GM19328 (cell line): Measurements from ENCODE around the gene ACOX3.
"Not testable (repeated sequence)": the region's sequence is repeated elsewhere in the genome, so short reads cannot be mapped to it uniquely, and the experiment has no call there.

ENCODE experiments used
- ATAC-seq: cut with Tn5 transposase; IDR thresholded peaks from one replicate; pipeline ENCODE4 v1.9.1; 2021; ENCODE audit warnings: mild to moderate bottlenecking, moderate library complexity; ENCODE audit not compliant: unreplicated experiment

ACOX3 gene

GRCh38 chr4:8343262-8343966, 97.1 kb downstream of the ACOX3 start:
- ATAC-seq: no peak

GRCh38 chr4:8342651-8343261, 97.8 kb downstream of the ACOX3 start:
- ATAC-seq: no peak

GRCh38 chr4:8341691-8342090, 98.8 kb downstream of the ACOX3 start:
- ATAC-seq: no peak

- ATAC-seq: not testable (repeated sequence)
These were observed 99.2 kb downstream of the ACOX3 start for GRCh38 chr4:8341281-8341680.

- ATAC-seq: no peak
These were observed 99.7 kb downstream of the ACOX3 start for GRCh38 chr4:8340781-8341241.

- no peak for ATAC-seq
These were observed 102.1 kb downstream of the ACOX3 start for GRCh38 chr4:8338351-8338961.

GRCh38 chr4:8336412-8337075, 104.0 kb downstream of the ACOX3 start:
- ATAC-seq: no peak

GRCh38 chr4:8335848-8336247, 104.7 kb downstream of the ACOX3 start:
- ATAC-seq: no peak

- ATAC-seq: no peak
These were observed 105.6 kb downstream of the ACOX3 start for GRCh38 chr4:8334786-8335460.

GRCh38 chr4:8333726-8334460, 106.6 kb downstream of the ACOX3 start:
- no peak for ATAC-seq

- ATAC-seq: no peak
These were observed 107.6 kb downstream of the ACOX3 start for GRCh38 chr4:8332891-8333331.

GRCh38 chr4:8332038-8332857, 108.3 kb downstream of the ACOX3 start:
- no peak for ATAC-seq

GRCh38 chr4:8331575-8331955, 109.0 kb downstream of the ACOX3 start:
- no peak for ATAC-seq

GRCh38 chr4:8330821-8331574, 109.5 kb downstream of the ACOX3 start:
- ATAC-seq: no peak

- ATAC-seq: no peak
These were observed 110.4 kb downstream of the ACOX3 start for GRCh38 chr4:8329859-8330761.

GRCh38 chr4:8329560-8329858, 111.0 kb downstream of the ACOX3 start:
- no peak for ATAC-seq

GRCh38 chr4:8328866-8329559, 111.5 kb downstream of the ACOX3 start:
- no peak for ATAC-seq
